ENCODE measurements around the gene HMGN3.
A peak's percentile ranks its signal among the peaks of the same experiment; 100 is the strongest.
"Not testable (repeated sequence)": the region's sequence is repeated elsewhere in the genome, so short reads cannot be mapped to it uniquely, and the experiment has no call there.

Gene HMGN3

DNA sequence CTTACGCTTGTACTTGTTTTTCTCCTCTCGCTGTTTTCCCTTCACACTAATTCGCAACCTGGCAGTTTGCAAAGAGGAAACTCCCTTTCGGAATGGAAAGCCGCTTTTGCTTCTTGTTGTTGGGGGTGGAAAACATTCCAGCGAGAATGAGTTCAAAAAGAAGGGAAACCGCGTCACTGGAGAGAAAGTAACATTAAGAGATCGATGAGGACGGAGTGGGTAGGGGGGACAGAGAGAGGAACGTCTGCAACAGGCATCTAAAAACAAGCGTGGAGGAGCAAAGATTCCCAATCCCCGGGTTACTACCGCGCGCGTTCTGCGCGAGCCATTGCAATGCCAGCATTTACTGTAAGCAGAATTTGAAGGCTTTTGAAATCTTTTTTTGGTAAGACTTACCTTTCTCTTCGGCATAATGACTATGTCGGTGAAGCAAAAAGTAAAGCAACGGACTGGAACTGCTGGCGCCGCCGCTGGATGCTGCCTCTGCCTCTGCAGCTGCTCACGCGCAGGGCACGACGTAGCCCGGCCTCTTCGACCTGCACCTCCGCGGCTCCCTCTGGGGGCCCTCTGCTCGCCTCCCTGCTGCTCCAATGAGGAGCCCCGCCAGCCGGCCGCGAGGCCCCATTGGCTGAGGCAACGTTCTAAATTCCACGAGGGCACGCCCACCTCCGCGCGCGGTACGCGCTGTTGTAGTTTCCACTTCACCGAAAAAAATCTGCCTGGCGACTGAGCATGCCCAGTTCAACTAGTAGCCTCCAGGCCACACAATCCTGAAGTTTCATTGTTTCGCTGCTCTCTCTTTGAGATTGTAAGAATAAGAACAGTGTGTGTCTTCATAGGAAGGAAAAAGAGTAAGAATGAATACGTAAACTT is at the start of gene HMGN3:
Gene HMGN3 (minus strand): TSS at position 533 of the 873 bp plus-strand sequence.
- DNase-seq: peak; percentile 82

DNA sequence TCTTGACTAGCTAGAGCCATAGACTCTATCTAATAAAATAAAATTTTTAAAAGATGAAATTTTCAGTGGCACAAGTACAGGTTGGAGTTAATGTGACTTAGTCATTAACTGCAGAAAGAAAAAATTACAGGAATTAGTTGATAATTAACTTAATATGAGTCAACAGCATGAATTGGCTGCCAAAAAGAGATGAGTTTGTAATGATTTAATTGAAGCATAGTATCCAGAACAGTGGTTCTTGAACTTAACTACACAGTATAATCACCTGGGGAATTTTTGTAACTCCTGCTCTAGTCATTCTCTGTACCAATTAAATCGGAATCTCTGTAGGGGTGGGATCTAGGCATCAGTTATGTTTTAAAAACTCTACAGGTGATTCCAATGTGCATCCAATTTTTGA is 46.3 kb upstream of the HMGN3 start:
- no peak for DNase-seq

DNA sequence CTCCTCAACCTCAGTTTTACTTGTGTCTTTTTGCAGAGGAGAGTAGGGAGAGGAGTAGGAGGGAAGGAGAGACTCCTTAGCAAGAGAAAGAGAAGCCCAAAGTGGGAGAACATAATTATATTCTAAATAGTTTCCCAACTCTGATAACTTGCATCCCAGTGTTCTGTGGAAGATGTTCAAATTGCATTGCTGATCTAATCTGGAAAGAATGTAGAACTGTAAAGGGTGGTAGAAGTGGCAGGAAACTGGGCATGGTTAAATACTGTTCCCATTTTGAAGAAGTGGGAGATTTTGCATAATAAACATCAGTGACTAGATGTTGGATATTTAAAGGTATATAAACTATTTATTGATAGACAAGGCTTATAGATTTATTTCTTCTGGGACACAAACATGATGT is 42.6 kb upstream of the HMGN3 start:
- DNase-seq: no peak

DNA sequence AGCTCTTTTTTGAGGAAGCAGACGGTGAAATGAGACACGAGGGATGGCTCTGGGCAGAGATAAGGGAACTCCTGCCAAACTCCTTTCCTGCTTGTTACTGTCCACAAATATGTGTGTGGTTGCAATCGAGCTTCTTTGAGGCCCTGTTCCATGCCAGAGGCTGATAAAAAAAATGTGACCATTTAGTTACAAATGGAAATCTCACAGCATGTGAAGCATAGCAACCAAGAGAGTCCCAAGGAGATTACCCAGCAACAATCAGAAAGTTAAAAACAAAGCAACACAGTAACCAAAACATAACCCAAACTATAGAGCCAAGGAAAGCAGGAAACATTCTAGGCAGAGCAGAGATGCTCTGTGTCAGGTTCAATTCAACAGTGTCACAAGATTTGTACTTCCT is 35.4 kb upstream of the HMGN3 start:
- no peak for DNase-seq

DNA sequence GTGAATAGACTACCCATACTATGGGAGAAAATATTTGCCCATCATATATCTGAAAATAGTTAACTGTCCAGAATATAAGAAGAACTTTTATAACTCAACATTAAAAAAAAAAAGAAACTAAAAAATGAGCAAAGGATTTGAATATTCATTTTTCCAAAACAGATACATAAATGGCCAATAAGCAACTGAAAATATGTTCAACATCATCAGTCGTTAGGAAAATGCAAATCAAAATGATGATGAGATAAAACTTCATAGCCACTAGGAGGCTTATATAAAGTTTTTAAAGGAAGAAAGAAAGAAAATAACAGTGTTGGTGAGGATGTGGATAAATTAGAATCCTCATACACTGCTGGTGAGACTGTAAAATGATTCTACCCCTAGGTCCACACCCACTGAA is 32.6 kb upstream of the HMGN3 start:
- DNase-seq: no peak

DNA sequence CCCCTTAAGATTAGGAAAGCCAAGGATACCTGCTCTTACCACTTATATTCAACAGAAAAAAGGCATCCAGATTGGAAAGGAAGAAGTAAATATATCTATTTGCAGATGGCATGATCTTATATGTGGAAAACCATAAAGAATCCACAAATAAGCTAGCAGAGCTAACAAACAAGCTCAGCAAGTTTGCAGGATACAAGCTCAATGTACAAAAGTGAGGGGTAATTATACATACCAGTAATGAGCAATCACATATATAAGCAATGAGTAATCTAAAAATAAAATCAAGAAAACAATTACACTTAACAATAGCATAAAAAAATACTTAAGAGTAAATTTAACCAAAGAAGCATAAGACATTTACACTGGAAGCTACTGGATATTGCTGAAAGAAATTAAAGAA is 31.6 kb upstream of the HMGN3 start:
- no peak for DNase-seq

DNA sequence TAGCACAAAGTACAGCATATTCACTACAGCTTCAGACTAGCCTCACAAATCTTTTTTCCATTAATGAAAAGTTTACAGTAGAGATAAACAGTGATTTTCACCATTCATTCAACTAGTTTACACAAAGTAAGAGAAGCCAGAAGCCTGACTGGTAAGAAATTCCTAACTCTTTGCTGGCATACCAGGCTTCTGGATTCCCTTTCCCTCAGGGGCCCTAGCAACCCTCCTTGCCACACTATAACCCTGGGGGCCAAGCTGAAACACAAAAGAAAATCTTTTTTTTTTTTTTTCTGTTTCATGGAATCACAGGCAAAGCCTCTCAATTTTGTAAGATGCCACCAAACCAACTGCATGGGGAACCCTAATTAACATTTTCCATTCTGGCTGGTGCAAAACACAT is 28.9 kb upstream of the HMGN3 start:
- no peak for DNase-seq

DNA sequence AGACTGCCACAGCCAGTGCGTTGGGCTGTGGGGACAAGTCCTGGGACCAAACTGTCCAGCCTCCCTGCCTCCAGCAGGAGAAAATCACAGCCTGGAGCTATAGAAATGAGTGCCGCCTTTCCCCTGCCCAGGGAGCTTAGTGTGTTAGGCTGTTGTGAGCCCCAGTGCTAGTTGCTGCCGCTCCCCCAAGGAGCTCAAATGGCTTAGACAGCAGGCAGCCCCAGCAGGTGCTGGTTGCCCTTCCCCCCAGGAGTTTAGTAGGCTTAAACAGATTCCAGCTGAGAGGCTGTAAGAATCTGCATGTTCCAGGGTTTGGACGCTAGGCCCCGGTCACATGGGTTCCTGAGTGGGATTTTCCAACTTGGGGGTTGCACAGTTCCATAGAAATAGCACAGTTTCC is 27.2 kb upstream of the HMGN3 start:
- DNase-seq: no peak

DNA sequence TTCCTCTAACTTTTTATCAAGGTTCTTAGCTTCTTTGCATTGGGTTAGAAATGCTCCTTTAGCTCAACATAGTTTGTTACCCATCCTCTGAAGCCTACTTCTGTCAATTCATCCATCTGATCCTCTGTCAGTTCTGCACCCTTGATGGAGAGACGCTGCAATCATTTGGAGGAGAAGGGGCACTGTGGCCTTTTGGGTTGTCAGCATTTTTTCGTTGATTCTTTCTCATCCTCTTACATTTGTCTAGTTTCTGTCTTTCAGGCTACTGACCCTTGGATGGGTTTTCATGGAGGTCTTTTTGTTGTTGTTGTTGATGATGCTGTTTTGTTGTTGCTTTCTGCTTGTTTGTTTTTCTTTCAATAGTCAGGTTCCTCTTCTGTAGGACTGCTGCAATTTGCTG is 26.3 kb upstream of the HMGN3 start:
- DNase-seq: no peak

DNA sequence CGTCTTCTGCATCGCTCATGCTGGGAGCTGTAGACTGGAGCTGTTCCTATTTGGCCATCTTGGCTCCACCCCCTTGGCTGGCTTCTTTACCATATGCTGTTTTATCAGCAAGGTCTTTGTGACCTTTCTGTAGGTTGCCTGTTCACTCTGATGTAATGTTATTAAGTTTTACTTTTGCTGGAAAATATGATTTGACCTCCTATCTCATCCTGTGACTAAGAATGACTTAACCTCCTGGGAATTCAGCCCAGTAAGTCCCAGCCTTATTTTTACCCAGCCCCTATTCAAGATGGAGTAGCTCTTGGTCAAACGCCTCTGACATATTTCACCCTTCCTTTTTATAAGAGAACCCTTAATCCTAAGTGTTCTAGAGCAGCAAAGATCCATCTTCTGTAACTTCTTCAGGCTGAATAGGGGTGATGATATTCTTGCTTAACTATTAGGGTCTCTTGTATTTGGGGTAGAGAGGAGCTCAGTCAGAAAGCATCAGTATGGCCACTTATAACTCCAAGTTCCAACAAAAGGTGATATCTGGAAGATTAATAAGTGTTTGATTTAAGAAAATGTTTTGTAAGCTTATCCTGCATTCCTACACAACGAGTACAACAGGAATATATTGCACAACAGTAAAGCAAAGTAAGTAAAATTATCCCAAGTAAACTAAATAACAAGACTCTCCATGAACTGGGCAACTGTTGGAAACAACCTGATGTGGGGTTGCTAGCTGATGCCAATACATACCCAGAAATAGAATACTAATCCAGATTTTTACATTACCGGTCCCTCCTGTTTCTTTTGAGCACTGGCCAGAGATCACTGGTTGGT is 23.1 kb upstream of the HMGN3 start:
- no peak for DNase-seq

DNA sequence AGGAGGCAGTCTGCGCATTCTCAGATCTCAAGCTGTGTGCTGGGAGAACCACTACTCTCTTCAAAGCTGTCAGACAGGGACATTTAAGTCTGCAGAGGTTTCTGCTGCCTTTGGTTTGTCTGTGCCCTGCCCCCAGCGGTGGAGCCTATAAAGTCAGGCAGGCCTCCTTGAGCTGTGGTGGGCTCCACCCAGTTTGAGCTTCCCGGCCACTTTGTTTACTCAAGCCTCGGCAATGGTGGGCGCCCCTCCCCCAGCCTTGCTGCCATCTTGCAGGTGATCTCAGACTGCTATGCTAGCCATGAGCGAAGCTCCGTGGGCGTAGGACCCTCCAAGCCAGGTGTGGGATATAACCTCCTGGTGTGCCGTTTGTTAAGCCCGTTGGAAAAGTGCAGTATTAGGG is 22.3 kb upstream of the HMGN3 start:
- not testable (repeated sequence) for DNase-seq

DNA sequence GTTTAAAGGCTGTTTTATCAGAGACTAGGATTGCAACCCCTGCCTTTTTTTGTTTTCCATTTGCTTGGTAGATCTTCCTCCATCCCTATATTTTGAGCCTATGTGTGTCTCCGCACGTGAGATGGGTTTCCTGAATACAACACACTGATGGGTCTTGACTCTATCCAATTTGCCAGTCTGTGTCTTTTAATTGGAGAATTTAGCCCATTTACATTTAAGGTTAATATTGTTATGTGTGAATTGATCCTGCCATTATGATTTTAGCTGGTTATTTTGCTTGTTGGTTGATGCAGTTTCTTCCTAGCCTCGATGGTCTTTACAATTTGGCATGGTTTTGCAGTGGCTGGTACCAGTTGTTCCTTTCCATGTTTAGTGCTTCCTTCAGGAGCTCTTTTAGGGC is 20.6 kb upstream of the HMGN3 start:
- DNase-seq: not testable (repeated sequence)

DNA sequence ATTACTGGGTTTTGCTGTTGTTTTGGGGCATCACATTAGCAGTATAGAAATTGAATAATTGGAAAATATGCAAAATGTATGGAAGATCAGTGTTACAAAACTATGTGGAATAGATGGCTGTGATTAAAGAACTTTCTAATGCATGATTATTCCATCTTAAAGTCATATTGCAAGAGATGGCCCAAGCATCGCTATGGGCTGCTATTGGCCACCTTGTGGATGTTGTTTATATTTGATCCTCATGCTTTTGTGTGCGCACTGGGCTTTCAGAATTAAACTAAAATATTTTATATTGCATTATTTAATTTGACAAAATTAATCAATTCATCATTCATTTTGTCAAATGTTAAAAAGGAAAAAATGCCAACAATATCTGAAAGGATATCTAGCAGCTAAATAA is 16.1 kb upstream of the HMGN3 start:
- no peak for DNase-seq

DNA sequence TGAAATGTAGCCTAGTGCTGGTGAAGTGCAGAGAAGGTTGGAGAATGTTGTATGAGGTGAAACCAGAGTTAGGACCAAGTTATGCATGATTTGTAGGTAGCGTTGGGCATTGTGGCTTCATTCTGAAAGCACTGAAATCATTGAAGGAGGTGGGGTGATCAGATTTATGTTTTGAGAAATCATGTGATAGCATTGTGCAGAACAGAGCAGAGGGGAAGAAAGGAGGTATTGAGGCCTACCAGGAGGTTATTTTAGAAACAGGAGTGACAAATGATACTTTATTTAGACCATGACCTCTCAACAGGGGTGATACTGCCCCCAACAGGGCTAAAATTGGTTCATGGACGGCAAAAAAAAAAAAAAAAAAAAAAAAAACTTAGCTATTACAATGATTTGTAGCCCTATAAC is 15.6 kb upstream of the HMGN3 start:
- DNase-seq: no peak

DNA sequence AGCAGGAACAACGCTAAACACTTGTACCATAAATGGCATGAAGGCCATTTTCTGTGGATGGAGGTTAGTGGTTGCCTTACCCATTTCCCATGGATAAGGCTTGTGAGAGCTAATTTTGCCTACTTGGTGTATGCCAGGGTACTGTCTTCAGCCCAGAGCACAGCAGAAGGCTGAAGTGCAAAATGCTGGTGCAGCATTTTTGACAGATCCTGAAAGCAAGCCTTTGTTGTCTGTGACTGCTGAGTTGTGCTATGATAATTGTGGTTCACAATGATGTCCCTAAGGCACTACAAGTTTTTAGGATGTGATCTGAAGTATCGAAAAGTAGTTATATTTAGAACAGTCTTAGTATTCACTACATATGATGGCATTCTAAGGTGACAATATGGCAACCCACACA is 14.7 kb upstream of the HMGN3 start:
- no peak for DNase-seq

DNA sequence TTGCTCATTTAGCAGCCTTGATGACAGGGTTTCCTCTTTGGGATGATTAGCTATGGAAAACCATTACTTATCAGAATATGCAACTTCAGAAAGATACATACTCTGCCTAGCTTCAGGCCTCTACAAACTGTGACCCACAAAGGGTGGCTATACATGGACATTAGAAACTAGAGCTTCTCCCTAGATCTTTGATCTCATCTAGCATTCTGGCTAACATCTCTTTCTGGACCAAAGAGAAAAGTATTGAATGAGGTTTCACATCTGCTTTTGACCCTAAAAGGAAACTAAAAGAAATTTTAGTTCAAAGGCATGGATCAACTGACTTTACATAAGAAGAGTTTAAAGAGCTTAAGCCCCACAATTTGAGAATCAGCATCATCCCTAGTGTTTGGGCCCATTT is 12.4 kb upstream of the HMGN3 start:
- DNase-seq: no peak

DNA sequence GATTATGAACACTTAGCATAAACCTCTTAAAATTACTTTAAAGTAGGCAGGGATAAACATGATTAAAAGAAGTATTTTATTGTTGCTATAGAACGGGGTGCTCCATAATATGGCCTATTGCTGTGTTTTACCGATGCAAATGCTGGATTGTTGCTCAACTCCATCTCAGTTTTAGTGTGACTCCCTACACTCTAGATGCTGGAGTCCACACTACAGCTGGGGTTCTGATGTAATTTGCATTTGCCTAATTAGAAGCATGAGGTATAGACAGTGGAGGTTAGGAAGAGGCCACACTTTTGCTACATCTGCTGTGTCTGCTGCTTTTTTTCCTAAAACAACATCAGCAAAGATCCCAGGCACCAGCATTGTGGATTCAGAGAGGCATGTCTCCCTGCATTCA is 6.7 kb upstream of the HMGN3 start:
- DNase-seq: no peak

DNA sequence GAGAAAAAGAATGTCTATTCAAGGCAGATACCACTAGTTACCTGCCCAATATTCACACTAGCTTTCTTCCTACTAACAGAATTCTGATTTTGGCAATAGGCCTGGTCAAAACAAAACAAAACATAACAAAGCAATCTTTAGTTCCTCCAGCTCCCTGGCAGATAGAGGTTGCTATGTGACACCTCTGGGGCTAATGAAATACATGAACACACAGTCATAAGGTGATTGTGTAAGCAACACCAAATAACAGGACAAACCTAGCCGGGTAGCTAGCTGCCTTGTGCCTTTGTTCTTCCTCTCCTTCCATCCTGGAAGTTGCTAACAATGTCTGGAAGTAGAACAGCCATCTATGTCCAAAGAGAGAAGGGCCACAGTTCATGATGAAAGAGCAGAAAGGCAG is 6.0 kb upstream of the HMGN3 start:
- DNase-seq: no peak

DNA sequence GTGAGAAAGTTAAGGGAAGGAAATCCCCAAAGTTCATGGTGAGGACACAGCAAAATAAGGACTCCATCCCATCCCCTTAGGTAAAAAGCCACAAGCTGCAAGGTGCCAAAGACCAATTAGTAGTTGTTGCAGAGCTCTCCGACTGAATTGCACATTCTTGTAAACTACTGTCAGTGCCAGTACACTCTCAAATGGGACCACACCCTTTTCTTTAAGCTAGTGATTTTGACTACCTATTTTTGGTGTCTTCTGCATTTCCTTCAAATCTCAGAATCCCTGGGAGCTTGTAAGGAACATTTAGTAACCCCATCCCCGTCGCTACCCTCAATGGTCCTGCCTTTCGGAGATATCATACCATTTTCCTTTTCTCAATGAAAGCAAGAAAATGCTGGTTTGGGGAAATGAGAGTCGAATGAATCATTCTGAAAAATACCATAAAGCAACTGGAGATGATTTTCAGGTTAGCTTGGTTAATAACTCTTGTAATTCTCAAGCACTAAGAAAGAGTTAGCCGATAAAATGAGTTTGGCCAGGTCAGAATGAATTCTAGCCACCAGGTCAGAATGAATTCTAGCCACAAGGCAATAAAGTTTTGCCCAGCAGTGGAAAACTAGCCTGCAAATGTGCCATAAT is 5.2 kb upstream of the HMGN3 start:
- no peak for DNase-seq

DNA sequence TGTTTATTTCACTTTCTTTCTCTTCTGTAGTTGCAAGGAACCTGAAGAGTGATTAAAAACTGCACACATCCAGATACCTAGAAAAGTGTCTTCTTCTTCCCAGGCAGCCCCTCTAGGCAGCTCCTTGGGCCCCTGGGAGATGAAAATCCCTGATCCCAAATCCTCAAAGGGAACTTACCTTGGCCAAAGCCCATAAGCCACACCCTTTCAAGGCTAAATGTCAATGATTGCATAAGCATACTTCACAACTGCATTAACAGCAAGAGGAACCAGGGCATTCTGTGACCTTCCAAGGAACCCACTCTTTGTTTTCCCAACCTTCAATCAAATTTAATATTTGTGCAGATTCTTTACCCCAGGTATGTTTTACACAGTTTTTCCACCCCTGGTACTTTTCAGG is 4.4 kb upstream of the HMGN3 start:
- no peak for DNase-seq

DNA sequence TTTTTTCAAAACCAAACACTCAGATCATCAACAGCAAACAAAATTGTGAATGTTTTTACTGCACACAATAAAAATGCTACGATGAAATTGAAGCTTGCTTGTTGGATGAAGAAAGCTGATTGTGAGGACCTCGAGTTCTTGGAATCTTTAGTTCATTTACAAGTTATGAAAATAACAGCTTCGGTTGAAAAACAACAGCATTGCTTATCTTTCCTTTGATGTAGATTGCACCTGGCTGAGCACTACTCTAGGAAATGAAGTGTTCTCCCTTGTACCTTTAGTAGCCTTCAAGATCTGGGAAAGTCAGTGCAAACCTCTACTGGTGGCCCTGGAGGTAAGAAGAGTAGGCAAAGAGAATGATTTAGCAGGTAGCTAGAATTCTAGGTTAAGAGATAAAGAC is 2.2 kb upstream of the HMGN3 start:
- no peak for DNase-seq

DNA sequence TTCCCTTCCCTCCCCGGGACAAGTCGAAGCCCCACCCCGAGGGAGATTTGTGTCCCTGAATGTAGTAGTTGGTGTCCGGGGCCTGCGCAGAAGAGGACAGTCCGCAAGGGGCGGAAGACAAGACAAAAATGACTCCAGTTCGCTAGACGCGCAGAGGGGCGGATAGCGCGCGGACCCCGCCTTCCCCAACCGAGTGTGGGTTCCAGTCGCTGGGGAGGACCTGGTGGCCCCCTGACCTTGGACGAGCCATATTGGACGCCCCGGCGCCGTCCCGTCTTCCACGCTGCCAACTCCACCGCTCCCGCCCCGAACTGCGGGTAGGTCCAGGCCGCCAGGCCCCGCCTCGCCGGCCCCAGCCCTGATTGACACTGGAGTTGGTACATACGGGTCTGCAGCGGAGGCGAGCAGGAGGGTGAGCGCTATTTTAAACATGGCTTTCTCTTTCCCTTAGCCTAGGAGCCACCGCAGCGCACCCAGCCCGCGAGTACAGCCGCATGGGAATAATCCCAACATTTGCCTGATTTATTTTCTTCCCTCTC is 802 bp downstream of the HMGN3 start:
- DNase-seq: peak; percentile 65

DNA sequence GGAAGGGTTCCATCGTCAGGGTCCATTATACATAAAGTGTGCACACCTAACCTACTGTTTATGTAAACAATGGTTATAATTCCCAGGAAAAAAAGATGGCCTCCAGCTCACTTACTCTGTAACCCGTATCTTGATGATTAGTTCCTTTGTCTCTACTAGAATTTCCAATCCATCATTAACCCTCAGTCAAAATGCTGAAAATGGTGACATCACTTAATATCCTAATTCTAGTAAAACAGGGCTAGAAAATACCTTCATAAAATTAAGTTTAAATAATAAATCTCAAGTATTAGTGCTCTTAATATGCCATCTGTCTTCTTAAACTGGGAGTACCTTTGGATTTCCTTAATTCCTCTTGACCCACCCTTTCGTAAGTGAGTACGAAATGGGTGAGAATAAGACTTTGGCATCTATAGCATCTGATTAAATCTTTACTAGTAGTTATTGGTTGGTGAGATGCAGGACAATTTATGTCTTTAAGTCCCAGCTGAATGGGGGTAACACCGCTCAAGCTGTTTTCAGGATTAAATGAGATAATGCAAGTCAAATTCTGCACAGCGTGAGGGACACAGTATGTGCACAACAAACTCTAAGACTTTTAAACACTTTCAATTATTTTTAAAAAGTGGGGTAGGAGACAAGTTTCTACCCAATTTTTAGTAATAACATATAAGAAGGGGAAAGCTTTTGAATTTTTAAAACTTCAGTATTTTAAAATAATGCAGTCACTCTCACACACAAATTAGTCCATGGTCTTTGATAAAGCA is 1.6 kb downstream of the HMGN3 start:
- no peak for DNase-seq

All from NCI-H2107 (cell line).